ENCODE measurements around the gene RESP18.

Gene RESP18

DNA sequence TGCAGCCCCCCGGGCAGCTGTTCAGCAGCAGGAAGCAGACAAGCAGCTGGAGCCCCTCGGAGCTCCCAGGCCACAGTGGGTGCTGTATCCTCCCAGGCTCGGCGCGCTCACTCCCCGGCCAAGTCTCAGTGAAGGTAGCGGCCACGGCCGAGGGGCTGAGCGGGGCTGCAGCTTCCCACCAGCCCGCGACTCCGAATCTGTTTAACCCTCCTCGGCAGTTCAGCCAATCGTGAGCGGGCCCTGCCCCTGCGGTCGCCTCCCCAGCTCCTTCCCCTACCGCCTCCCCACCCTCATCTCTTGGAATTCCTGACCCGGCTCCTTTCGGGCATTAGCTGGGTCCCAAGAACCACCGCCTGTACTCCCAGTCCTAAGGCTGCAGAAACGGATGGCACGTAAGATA is at the start of gene RESP18:
Gene RESP18, minus strand, starts transcription at position 203 of the 400 bp plus-strand sequence.
- DNase-seq (ENCODE audit: low read depth): no peak

DNA sequence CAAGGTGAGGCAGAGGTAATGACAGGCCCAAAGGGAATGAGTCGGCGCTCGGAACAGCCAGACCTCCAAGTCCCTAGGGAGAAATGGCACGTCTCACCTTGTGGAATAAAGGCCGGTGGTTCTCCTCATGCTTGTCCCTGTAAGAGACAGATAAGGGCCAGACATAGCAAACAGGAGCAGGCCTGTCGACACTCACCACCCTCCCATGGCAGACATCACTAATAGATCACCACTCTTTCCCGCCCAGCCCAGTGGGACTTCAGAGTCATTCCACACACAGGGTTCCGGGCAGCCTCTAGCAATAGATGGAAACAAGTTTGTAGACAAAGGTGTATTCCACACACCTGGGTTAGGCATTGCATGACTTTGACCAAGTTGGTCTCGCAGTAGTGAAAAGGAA is 48.9 kb upstream of the RESP18 start:
- no peak for DNase-seq (ENCODE audit: low read depth)

- no peak for DNase-seq (ENCODE audit: low read depth)
Observed at GRCh38 chr2:219380926-219381325, 48.4 kb upstream of the RESP18 start.

GRCh38 chr2:219378163-219378851 is 45.8 kb upstream of the RESP18 start:
- DNase-seq (ENCODE audit: low read depth): no peak

DNA sequence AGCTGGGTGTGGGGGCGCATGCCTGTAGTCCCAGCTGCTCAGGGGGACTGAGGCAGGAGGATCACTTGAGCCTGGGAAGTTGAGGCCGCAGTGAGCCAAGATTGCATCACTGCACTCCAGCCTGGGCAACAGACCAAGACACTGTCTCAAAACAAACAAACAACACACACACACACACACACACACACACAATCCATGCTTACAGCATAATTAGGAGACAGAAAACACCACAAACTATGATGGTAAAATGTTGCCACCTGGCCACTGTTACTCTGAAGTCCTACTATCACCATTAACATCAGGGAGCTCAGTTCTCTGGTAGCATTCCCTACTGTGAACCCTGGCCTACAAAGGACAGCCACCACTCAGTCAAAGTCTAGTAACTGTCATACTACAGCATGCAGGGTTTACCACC is 36.9 kb upstream of the RESP18 start:
- DNase-seq (ENCODE audit: low read depth): peak; percentile 44

GRCh38 chr2:219368690-219369191 is 36.2 kb upstream of the RESP18 start:
- DNase-seq (ENCODE audit: low read depth): peak; percentile 61

- DNase-seq (ENCODE audit: low read depth): peak; percentile 94
Observed at GRCh38 chr2:219362524-219363164, 30.1 kb upstream of the RESP18 start.

- DNase-seq (ENCODE audit: low read depth): no peak
Observed at GRCh38 chr2:219362072-219362471, 29.5 kb upstream of the RESP18 start.

- no peak for DNase-seq (ENCODE audit: low read depth)
Observed at GRCh38 chr2:219358170-219359075, 25.9 kb upstream of the RESP18 start.

GRCh38 chr2:219356834-219357233 is 24.3 kb upstream of the RESP18 start:
- no peak for DNase-seq (ENCODE audit: low read depth)

- no peak for DNase-seq (ENCODE audit: low read depth)
Observed at GRCh38 chr2:219354582-219354981, 22.0 kb upstream of the RESP18 start.

DNA sequence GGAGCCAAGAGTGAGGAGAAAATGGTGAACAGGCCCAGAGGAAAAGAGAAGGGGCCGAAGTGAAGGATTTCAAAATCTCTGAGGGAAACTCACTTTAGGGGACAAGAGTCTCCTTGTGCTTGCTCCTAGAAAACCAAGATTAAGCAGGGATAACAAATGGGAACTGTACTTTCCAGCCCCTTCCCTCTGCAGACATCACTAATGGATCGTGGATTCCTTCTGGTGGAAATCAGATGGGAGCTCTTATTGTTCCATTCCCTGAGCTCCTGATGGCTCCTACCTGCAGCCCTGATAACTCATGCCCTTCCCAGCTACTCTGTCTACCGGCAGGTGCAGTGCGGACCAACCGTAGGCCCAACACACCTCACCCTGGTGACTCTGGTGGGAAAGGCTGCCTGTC is 20.6 kb upstream of the RESP18 start:
- DNase-seq (ENCODE audit: low read depth): no peak

- DNase-seq (ENCODE audit: low read depth): peak; percentile 31
Observed at GRCh38 chr2:219352448-219353023, 20.0 kb upstream of the RESP18 start.

DNA sequence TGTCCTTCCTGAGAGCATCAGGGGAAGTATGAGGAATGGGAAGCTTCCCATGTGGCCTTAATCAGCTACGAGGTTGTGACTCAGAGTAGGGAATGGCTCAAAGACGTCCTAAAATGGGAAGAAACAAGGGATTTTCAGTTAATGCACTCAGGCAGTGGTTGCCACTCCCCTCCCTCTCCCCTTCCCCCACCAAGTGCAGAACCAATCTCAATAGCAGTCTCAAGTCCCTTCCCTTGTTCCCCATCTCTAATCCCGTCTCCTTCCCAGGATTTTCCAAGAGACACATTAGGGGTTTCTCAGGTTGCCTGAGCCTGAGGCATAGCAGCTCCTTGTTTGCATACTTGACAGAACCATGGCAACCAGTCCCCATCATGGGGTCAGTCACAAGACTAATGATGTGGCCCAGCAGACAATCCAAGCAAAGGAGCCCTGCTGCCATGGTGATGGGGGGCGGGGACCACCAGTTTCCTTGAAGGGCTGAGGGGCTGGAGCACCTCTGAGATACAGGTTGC is 18.2 kb upstream of the RESP18 start:
- peak; percentile 63 for DNase-seq (ENCODE audit: low read depth)

- DNase-seq (ENCODE audit: low read depth): no peak
Observed at GRCh38 chr2:219350215-219350614, 17.7 kb upstream of the RESP18 start.

DNA sequence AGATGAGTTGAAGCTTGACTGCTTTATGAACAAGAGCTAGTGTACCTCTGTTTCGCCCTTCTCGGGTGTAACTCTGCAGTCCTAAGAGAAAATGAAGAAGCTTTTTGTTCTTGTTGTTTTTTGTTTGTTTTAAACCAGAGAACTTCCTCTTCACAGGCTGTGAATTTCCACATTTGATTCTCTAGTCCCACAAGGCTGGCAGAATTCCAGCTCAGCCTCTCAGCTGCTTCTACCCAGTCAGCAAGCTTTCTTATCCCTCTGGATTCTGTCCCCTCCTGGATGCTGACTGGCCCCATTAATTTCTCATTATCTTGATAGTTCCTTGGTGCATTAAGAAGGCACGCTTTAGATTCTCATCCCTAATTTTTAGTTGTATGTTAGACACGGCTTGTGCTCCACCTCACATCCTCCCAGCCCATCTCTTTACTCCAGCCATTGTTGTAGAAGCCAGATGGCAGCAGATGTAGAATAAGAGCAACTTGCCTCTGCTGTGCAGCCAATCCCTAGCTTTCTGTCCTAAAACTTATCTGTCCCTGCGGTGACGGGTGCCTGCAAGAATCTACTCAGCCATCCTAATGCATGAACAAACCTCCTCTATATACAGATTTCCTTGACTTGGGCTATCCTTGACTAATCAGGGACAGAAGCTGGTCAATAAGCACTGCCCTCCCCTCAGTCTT is 12.3 kb upstream of the RESP18 start:
- DNase-seq (ENCODE audit: low read depth): no peak

DNA sequence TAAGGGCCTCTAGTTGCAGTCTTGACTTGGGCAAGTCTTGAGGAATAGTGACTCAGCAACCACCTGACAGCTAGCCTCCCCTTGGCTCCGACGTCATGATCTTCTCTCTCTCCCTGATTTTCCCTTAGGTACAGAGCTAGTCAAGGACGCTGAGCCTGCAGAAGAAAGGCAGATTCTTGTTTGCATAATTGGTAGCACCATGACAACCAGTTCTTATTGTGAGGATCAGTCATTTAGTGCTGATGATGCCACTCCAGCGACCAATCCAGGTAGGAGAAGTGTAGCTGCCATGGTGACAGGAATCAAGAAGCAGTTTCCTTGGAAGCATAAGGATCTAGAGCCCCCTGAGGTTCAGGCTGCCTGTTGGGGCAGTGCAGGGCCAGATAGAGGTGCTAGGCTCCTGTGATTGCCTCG is 2.8 kb upstream of the RESP18 start:
- DNase-seq (ENCODE audit: low read depth): no peak

GRCh38 chr2:219334076-219334475 is 1.5 kb upstream of the RESP18 start:
- DNase-seq (ENCODE audit: low read depth): no peak

- DNase-seq (ENCODE audit: low read depth): no peak
Observed at GRCh38 chr2:219331560-219332213, 857 bp downstream of the RESP18 start.

GRCh38 chr2:219327719-219328118 is 4.8 kb downstream of the RESP18 start:
- no peak for DNase-seq (ENCODE audit: low read depth)

Measured in GM04504 (cell line).